HG03066 (cell line): Measurements from ENCODE around the gene LYPD6.
"Not testable (repeated sequence)": the region's sequence is repeated elsewhere in the genome, so short reads cannot be mapped to it uniquely, and the experiment has no call there.

Experiments used
- ATAC-seq: cut with Tn5 transposase; IDR thresholded peaks from one replicate; pipeline ENCODE4 v1.9.1; 2021; ENCODE audit warnings: low read depth; ENCODE audit not compliant: unreplicated experiment

LYPD6 gene

GRCh38 chr2:149490296-149490695, 159.9 kb downstream of the LYPD6 start:
- no peak for ATAC-seq

DNA sequence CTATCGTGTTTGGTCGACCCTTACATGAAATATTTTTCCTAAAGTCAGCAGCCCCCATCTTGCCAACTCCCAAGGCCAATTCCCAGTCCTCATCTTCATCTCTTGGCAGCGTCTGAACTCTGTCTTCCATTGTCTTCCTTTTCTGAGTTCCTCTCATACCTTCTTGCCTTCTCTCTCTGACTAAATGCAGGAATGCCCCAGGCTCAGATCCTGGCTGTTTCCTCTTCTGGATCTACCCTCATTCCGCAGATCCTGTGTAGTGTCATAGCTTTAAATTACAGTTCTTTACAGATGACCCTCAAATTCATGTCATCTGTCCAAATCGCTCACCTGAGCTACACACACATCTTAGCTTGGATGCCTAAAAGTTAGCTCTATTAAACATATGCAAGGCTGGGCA, 162.5 kb downstream of the LYPD6 start:
- ATAC-seq, result no peak

GRCh38 chr2:149499204-149499603, 168.8 kb downstream of the LYPD6 start:
- ATAC-seq, result not testable (repeated sequence)

GRCh38 chr2:149506808-149507207, 176.4 kb downstream of the LYPD6 start:
- ATAC-seq, result not testable (repeated sequence)

- no peak for ATAC-seq
These were observed 177.6 kb downstream of the LYPD6 start for GRCh38 chr2:149507974-149508373.

DNA sequence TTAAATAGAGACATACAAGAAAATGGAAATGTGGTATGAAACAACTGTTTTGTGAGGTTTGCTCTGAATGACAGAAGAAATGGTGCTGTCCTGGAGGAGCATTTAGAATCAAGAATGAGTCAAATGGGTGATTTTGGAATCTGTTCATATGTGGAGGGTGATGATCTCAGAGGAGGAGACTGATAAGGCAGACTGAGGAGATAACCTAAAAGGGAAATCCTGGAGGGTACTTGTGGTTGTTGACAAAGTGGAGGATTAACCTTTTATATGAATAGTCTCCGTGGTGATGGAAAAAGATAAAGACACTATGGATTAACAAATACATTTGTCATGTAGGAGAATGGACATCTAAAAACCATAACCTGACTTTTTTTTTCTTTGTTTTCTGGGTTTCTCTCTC, 183.1 kb downstream of the LYPD6 start:
- no peak for ATAC-seq
